GM20431 (cell line): Measurements from ENCODE around the gene ELMO1.

Source experiments
- in situ Hi-C: fragments of 300-500 bp; cut with MseI, MboI; formaldehyde crosslinking; loops from one replicate; pipeline ENCODE4 v1.15.0; 2020; ENCODE audit warnings: low sequenced_read_pairs; ENCODE audit not compliant: unreplicated experiment

ELMO1 gene

GRCh38 chr7:37475646-37476045, 27.0 kb upstream of the ELMO1 start:
- in situ Hi-C loops = no loop called here

- in situ Hi-C loops = no loop called here
Measured at GRCh38 chr7:37471619-37472018, 23.0 kb upstream of the ELMO1 start.

- in situ Hi-C loops = no loop called here
Measured at GRCh38 chr7:37467002-37467401, 18.3 kb upstream of the ELMO1 start.

GRCh38 chr7:37462138-37462537, 13.5 kb upstream of the ELMO1 start:
- in situ Hi-C loops = no loop called here

- in situ Hi-C loops = no loop called here
Measured at GRCh38 chr7:37455081-37455480, 6.4 kb upstream of the ELMO1 start.

GRCh38 chr7:37452346-37452745, 3.7 kb upstream of the ELMO1 start:
- in situ Hi-C loops = no loop called here

- in situ Hi-C loops = no loop called here
Measured at GRCh38 chr7:37450035-37450434, 1.4 kb upstream of the ELMO1 start.

- in situ Hi-C loops = no loop called here
Measured at GRCh38 chr7:37449621-37450020, 957 bp upstream of the ELMO1 start.

- in situ Hi-C loops = no loop called here
Measured at GRCh38 chr7:37448011-37448635, 541 bp downstream of the ELMO1 start.

GRCh38 chr7:37446371-37446770, 2.3 kb downstream of the ELMO1 start:
- in situ Hi-C loops = no loop called here

GRCh38 chr7:37445790-37446189, 2.9 kb downstream of the ELMO1 start:
- in situ Hi-C loops = no loop called here

GRCh38 chr7:37445064-37445723, 3.5 kb downstream of the ELMO1 start:
- in situ Hi-C loops = no loop called here

GRCh38 chr7:37443627-37444026, 5.0 kb downstream of the ELMO1 start:
- in situ Hi-C loops = no loop called here

- in situ Hi-C loops = no loop called here
Measured at GRCh38 chr7:37442268-37442667, 6.4 kb downstream of the ELMO1 start.

GRCh38 chr7:37441816-37442215, 6.8 kb downstream of the ELMO1 start:
- in situ Hi-C loops = no loop called here

GRCh38 chr7:37441386-37441760, 7.3 kb downstream of the ELMO1 start:
- in situ Hi-C loops = no loop called here

GRCh38 chr7:37440738-37441385, 7.8 kb downstream of the ELMO1 start:
- in situ Hi-C loops = no loop called here

- in situ Hi-C loops = no loop called here
Measured at GRCh38 chr7:37439653-37440026, 9.0 kb downstream of the ELMO1 start.

- in situ Hi-C loops = no loop called here
Measured at GRCh38 chr7:37438906-37439652, 9.6 kb downstream of the ELMO1 start.

GRCh38 chr7:37435156-37435855, 13.4 kb downstream of the ELMO1 start:
- in situ Hi-C loops = no loop called here
